AG04449 (cell line): ENCODE results near the gene ZNF92.
A peak's percentile ranks its signal among the peaks of the same experiment; 100 is the strongest.
"Not testable (repeated sequence)": the region's sequence is repeated elsewhere in the genome, so short reads cannot be mapped to it uniquely, and the experiment has no call there.

Experiments used
- CTCF ChIA-PET: fragments of 350-600 bp; formaldehyde crosslinking; extraction: SDS; loops from one replicate; lab custom pipeline; 2021; ENCODE audit warnings: antibody characterized with exemption; lab: Yijun Ruan, JAX
- POLR2A ChIA-PET: fragments of 400-600, 350-600 bp; formaldehyde crosslinking; extraction: SDS; loops from one replicate; lab custom pipeline; 2020; ENCODE audit warnings: antibody characterized with exemption, inconsistent platforms; lab: Yijun Ruan, JAX
- DNase-seq: peaks from one replicate; pipeline ENCODE4 v3.0.0-alpha.2; 2010; ENCODE audit warnings: low read depth, low spot score
- H3K4me3 ChIP-seq: 2 replicates; pipeline ENCODE4 v1.5.1; 2011; ENCODE audit warnings: low read depth, mild to moderate bottlenecking, control low read depth, low read length
- TF ChIP-seq, protein P1 (sequence below): IDR thresholded peaks from one replicate; pipeline ENCODE4 v1.5.1; 2011; ENCODE audit warnings: mild to moderate bottlenecking, moderate library complexity, low read length, control low read depth, inconsistent platforms; ENCODE audit not compliant: insufficient read depth; ENCODE audit errors: missing control alignments

Gene ZNF92

DNA sequence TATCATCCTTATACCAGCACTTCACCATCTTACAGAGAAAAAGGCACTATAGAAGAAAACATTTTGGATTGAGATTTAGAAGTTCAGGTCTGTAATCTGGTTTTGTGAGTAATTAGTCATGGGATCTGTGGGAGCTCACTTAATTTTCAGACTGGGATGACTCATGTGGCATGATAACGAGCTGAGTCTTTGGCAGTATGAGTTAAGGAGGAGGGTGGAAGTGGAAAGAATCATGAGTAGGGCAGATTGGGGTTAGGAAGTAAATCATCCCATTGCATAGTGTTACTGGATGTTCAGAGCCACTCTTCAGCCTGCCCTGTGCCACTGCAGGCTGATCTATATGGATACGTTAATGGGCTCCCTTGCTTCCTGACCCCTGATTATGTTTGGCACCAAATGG, 64.9 kb downstream of the ZNF92 start:
- DNase-seq: peak; percentile 66
- POLR2A ChIA-PET: no interaction called here
- CTCF ChIA-PET: no interaction called here
- no peak overlapping the region for H3K4me3 ChIP-seq
- TF ChIP-seq, protein P1, sequence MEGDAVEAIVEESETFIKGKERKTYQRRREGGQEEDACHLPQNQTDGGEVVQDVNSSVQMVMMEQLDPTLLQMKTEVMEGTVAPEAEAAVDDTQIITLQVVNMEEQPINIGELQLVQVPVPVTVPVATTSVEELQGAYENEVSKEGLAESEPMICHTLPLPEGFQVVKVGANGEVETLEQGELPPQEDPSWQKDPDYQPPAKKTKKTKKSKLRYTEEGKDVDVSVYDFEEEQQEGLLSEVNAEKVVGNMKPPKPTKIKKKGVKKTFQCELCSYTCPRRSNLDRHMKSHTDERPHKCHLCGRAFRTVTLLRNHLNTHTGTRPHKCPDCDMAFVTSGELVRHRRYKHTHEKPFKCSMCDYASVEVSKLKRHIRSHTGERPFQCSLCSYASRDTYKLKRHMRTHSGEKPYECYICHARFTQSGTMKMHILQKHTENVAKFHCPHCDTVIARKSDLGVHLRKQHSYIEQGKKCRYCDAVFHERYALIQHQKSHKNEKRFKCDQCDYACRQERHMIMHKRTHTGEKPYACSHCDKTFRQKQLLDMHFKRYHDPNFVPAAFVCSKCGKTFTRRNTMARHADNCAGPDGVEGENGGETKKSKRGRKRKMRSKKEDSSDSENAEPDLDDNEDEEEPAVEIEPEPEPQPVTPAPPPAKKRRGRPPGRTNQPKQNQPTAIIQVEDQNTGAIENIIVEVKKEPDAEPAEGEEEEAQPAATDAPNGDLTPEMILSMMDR: no peak

DNA sequence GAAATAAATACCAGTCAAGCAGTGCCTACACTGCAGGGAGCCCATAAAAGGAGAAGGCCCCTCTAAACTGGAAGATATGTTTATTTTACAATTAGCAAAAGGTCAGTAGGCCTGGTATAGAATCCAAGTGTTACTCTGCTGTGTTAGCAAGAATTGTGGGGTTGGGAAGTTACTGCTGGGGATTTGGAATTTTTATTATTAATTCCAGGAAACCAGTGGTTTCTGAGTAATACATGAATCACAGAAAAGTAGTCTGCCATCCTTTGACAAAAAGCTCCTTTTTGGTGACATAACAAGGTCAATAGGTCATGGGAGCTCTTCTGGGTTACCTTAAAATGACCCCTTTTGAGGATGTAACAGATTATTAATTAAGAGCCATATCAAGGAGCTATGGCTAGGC, 67.4 kb downstream of the ZNF92 start:
- DNase-seq: peak; percentile 28
- TF ChIP-seq, protein P1: no peak
- ChIA-PET CTCF (no interaction called here), POLR2A (no interaction called here)
- H3K4me3 ChIP-seq: no peak overlapping the region

DNA sequence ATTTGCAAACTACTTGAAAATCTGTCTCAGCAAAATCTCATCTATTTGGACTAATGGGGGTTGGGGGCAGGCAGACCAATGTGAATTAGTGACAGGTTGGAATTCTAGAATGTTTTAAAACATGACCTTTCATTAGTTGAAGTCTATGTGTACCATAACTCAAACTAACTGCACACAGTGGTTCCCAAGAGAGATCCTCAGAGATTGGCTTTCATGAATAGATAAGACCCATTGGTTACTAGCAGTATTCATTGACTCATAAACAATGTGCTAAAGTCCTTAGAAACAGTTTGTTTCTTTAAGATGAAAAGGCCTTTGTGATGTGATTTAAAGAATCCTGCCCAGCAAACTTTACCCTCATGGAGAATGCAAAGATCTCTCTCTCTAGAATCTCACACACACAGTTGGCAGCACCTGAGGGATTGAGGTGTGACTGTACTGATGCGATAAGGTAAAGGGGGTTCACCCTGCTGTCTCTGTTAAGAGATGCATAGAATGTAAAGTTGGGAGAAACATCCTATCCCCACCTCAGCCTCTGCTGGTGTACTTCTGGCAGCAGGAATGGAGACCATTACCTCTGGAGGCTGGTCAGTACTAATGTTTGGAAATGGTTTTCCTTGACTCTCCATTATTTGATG, 70.7 kb downstream of the ZNF92 start:
- ChIA-PET POLR2A (no interaction called here), CTCF (no interaction called here)

DNA sequence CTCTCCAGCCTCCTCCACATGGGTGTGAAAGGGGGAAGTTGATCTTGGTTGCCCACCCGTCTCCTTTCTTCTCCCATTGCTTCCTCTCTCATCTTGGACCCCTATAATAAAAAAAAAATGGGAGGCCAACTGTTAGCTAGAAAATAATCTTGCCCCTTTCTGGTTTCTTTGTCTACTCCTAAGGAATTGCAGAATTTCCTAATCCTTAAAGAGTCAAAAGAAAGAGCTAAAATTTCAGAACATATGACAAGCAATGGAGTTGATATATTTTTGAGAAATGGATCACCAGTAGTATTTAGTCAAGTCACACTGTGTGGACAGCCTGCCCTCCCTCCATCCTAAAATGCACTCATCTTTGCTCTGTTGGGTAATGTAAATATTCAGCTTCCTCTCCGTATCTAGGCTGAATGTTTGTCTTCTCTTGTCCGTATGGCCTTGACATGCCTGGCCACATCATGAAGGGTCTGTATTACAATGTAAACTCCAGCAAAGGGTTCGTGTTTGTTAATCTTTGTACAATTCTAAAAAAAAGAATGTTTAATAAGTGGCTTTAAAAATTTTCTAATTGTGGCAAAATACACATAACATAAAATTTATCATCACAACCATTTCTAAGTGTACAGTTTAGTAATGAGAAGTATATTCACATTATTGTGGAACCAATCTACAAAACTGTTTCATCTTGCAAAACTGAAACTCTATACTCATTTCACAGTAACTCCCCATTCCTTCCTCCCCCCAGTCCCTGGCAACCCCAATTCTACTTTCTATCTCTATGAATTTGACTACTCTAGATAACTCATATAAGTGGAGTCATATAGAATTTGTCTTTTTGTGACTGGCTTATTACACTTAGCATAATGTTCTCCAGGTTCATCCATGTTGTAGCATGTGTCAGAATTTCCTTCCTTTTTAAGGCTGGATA, 71.5 kb downstream of the ZNF92 start:
- no peak overlapping the region for H3K4me3 ChIP-seq
- TF ChIP-seq, protein P1: no peak
- CTCF ChIA-PET: no interaction called here
- POLR2A ChIA-PET: no interaction called here
- DNase-seq: no peak

More for the DNA sequence above, 70.7 kb downstream of the ZNF92 start:
- H3K4me3 ChIP-seq: no peak overlapping the region
- TF ChIP-seq, protein P1: no peak
- DNase-seq: no peak

DNA sequence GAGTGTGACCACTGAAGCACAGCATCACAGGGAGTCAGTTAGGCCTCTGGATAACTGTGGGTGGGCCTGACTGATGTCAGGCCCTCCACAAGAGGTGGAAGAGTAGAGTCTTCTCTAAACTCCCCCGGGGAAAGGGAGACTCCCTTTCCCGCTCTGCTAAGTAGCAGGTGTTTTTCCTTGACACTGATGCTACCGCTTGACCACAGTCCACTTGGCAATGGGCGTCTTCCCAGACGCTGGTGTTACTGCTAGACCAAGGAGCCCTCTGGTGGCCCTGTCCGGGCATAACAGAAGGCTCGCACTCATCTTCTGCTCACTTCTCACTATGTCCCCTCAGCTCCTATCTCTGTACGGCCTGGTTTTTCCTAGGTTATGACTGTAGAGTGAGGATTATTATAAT, 73.4 kb downstream of the ZNF92 start:
- DNase-seq, H3K4me3 ChIP-seq, POLR2A ChIA-PET, CTCF ChIA-PET: not testable (repeated sequence)
- TF ChIP-seq, protein P1: peak; percentile 11

DNA sequence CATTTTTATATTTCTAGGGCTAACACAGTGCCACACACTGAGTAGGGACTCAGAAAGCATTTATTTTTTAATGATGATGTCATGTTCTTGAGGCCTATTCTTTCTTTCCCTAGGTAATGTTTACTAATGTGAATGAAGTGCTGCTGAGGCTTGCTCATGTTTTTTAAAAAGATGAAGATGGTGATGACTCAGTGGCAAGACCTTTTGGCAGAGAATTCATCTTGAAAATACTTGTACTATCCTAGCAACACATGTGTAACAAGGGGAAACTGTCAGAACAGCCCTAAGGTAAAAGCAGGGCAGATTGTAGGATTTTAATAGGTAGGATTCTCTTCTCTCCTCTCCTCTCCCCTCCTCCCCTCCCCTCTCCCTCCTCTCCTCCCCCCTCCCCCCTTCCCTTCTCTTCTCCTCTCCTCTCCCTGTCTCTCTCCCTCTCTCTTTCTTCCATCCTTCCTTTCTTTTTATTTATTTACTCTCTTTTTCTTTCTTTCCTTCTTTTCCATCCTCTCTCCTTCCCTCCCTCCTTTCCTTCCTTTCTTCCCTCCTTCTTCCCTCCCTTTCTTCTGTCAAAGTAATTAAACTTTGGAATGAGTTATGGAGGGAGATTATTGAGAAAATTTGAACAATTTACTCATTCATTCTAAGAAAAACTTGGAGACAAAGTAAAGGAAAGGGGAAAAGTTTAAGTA, 75.3 kb downstream of the ZNF92 start:
- DNase-seq: peak; percentile 26
- POLR2A ChIA-PET: no interaction called here
- CTCF ChIA-PET: no interaction called here
- TF ChIP-seq, protein P1: no peak
- H3K4me3 ChIP-seq: no peak overlapping the region
